ENCODE data around the gene ARPP19.

ARPP19 gene

GRCh38 chr15:52509500-52510245 lies 59.2 kb downstream of the ARPP19 start:
- no peak for DNase-seq

- DNase-seq = no peak
These were observed 62.3 kb downstream of the ARPP19 start for GRCh38 chr15:52506549-52506948.

- no peak for DNase-seq
These were observed 63.7 kb downstream of the ARPP19 start for GRCh38 chr15:52505151-52505550.

GRCh38 chr15:52503788-52504496 lies 64.9 kb downstream of the ARPP19 start:
- no peak for DNase-seq

GRCh38 chr15:52502608-52503007 lies 66.2 kb downstream of the ARPP19 start:
- DNase-seq = no peak

GRCh38 chr15:52499506-52499905 lies 69.3 kb downstream of the ARPP19 start:
- no peak for DNase-seq

GRCh38 chr15:52498706-52499105 lies 70.1 kb downstream of the ARPP19 start:
- no peak for DNase-seq

Data from activated naive CD4-positive, alpha-beta T cell (primary cell).